Esophagus muscularis mucosa (tissue), 4 donors: ENCODE measurements around the gene MIF. TPM values are rescaled to one million over a fixed set of nuclear protein-coding genes. Genes with fewer than 3 reads are reported as not detected.
A peak's percentile ranks its signal among the peaks of the same experiment; 100 is the strongest.
"Not testable (repeated sequence)": the region's sequence is repeated elsewhere in the genome, so short reads cannot be mapped to it uniquely, and the experiment has no call there.

Experiments
- DNase-seq: peaks from one replicate; pipeline ENCODE4 v3.0.0-alpha.2; 2017; ENCODE audit errors: extremely low spot score
- H3K27ac ChIP-seq, 4 donors: fragments of 200-600 bp; sonication (generic); replicated peaks in 1 of 4; 1 replicate in 3 of 4; 2 replicates in 1 of 4; pipeline ENCODE4 v1.5.1; 2016 to 2019; ENCODE audit warnings: mild to moderate bottlenecking in 1 of 4
- H3K27me3 ChIP-seq, 4 donors: fragments of 200-600 bp; sonication (generic); one replicate each; pipeline versions ENCODE4 v1.5.1 to v1.6.0; 2016 to 2019
- H3K36me3 ChIP-seq, 4 donors: fragments of 200-600 bp; sonication (generic); one replicate each; pipeline ENCODE4 v1.5.1; 2016 to 2019
- H3K4me1 ChIP-seq, 4 donors: fragments of 200-600 bp; sonication (generic); one replicate each; pipeline ENCODE4 v1.5.1; 2016 to 2019
- H3K4me3 ChIP-seq, 4 donors: fragments of 200-600 bp; sonication (generic); 1 replicate in 2 of 4; 2 replicates in 2 of 4; pipeline ENCODE4 v1.5.1; 2016 to 2019; ENCODE audit warnings: mild to moderate bottlenecking in 4 of 4, moderate library complexity in 1 of 4
- H3K9me3 ChIP-seq, 4 donors: fragments of 200-600 bp; sonication (generic); 1 replicate in 3 of 4; 2 replicates in 1 of 4; pipeline ENCODE4 v1.5.1; 2016 to 2019
- EP300 ChIP-seq: sonication (generic); formaldehyde crosslinking; IDR thresholded peaks from one replicate; pipeline ENCODE4 v1.6.1; 2017; ENCODE audit warnings: antibody characterized with exemption
- POLR2A ChIP-seq: fragments of 450-650 bp; IDR thresholded peaks from one replicate; pipeline ENCODE4 v1.6.1; 2017; ENCODE audit warnings: antibody characterized with exemption, moderate library complexity, mild to moderate bottlenecking, low read depth
- POLR2AphosphoS5 ChIP-seq, 2 donors: sonication (generic); formaldehyde crosslinking; IDR thresholded peaks; one replicate each; pipeline ENCODE4 v1.6.1; 2017; ENCODE audit warnings: antibody characterized with exemption in 2 of 2
- WGBS: methylation state at CpG from one replicate; pipeline ENCODE4 v1.1.5; 2018; 5-methylcytosine and 5-hydroxymethylcytosine counted together
- intact Hi-C: fragments of 100-400 bp; cut with DNase I; formaldehyde crosslinking; loops from one replicate; pipeline ENCODE4 v1.15.1; 2023
- small RNA-seq, 3 donors: library from RNA; depleted of rRNA; stranded (forward); fragments of <200 nt; gene quantifications; one replicate each; pipeline ENCODE3, GENCODE V24; 2016
- total RNA-seq, 4 donors: library from RNA; depleted of rRNA; stranded (reverse); fragments of >200 nt; gene quantifications; one replicate each; pipeline versions ENCODE4 v1.1.0 to v1.2.1, GENCODE V29; 2016
- TF ChIP-seq, protein P1 (sequence below), 3 experiments: fragments of 200-600 bp in 2 of 3; fragments of 450-650 bp in 1 of 3; sonication (generic) in 2 of 3; IDR thresholded peaks; one replicate each; pipeline ENCODE4 v1.5.1; 2017 to 2019; ENCODE audit warnings: antibody characterized with exemption in 3 of 3, mild to moderate bottlenecking in 2 of 3, moderate library complexity in 1 of 3

MIF gene
- total RNA-seq, 4 donors from 2014 or later, result 158 to 372 (median 263) TPM

DNA sequence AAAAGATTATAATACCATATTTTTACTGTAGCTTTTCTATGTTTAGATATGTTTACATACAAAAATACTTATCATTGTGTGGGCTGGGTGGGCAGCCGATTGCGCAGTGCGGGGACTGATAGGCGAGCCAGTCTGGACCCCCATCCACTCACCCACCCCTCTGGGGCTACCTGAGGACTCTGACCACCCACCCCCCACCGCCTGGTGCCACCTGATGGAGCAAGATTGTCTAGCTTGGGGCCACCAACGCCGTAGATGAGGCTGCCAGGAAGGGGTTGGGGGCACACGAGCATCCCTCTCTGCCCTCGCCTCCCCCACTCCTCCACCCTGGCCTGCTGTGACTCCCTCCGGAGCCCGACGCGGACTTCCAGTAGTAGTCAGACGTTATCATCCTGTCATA is 32.4 kb downstream of the MIF start:
- Histone ChIP-seq H3K9me3 (peaks cover 0 to 12% (median 0%) of the 10 kb centered on the region in 4 donors), H3K36me3 (peaks cover 16 to 59% (median 30%) of the 10 kb centered on the region in 4 donors), H3K27ac (no peak overlapping the region), H3K27me3 (no peaks in the 10 kb centered on the region), H3K4me1 (no peaks in the 10 kb centered on the region), H3K4me3 (no peak overlapping the region)
- TF ChIP-seq EP300 (no peak), POLR2AphosphoS5 (IDR thresholded peaks at IDR 0.05) (no peak)
- TF ChIP-seq, protein P1, sequence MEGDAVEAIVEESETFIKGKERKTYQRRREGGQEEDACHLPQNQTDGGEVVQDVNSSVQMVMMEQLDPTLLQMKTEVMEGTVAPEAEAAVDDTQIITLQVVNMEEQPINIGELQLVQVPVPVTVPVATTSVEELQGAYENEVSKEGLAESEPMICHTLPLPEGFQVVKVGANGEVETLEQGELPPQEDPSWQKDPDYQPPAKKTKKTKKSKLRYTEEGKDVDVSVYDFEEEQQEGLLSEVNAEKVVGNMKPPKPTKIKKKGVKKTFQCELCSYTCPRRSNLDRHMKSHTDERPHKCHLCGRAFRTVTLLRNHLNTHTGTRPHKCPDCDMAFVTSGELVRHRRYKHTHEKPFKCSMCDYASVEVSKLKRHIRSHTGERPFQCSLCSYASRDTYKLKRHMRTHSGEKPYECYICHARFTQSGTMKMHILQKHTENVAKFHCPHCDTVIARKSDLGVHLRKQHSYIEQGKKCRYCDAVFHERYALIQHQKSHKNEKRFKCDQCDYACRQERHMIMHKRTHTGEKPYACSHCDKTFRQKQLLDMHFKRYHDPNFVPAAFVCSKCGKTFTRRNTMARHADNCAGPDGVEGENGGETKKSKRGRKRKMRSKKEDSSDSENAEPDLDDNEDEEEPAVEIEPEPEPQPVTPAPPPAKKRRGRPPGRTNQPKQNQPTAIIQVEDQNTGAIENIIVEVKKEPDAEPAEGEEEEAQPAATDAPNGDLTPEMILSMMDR (IDR thresholded peaks at IDR 0.05), result no peak
- no peak for DNase-seq
- intact Hi-C loops, result loop anchor here (5.0 kb wide), 1 partner anchor 46 kb away; the partner anchor contains the start of gene DDT
- 79% methylated on average over 13 of the region's 14 CpGs for WGBS

DNA sequence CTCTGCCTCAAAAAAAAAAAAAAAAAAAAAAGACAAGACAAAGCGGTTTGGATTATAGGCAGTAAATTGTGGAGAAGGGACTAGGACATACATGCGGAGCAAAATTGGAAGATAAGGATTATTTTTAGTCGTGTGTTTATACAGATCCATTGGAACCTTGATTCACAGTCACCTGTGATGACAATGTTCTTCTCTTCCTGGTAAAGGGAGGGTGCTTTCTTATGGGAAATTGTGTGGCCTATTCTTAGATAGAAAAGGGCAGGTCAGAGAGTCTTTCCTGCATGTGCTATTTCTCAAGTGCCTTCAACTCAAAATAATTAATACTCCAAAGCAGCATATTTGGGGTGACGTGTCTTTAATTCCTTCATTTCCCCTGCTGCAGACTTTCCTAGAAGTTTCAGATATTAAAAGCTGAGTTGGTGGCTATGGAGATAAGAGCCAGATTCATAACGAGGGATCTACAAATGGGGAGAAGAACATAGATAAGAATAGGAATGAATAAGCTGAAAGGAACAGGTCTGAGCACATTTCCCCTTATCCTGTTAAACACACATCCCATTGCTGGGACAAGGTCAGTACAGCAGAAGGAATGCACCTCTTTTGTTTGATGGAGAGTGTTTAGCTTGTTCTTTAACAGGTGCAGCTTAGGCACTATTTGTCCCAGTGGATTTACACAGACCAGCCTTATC is 44.3 kb downstream of the MIF start:
- DNase-seq, result peak; percentile 5
- H3K27ac ChIP-seq, result no peak overlapping the region
- 80% methylated on average over 5 of the region's 5 CpGs for WGBS
- no peaks in the 10 kb centered on the region for H3K27me3 ChIP-seq
- H3K36me3 ChIP-seq, result no peaks in the 10 kb centered on the region
- no peaks in the 10 kb centered on the region for H3K4me1 ChIP-seq
- no peaks in the 10 kb centered on the region for H3K9me3 ChIP-seq
- intact Hi-C loops, result no loop called here
- H3K4me3 ChIP-seq, result no peak overlapping the region
- TF ChIP-seq POLR2A (no peak), EP300 (no peak), POLR2AphosphoS5 (IDR thresholded peaks at IDR 0.05) (no peak)
- TF ChIP-seq, protein P1 (IDR thresholded peaks at IDR 0.05), result no peak

DNA sequence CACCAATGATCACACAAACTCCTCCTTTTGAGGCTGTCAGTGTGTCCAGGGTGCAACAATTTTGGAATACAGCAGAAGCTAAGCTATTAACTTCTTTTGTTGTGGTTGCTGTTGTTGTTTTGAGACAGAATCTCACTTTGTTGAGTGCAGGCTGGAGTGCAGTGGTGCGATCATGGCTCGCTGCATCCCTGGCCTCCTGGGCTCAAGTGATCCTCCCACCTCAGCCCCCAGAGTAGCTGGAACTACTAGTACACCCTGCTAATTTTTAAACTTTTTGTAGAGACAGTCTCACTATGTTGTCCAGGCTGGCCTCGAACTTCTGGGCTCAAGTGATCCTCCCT is 44.8 kb downstream of the MIF start:
- no peaks in the 10 kb centered on the region for H3K9me3 ChIP-seq
- no peaks in the 10 kb centered on the region for H3K36me3 ChIP-seq
- intact Hi-C loops, result no loop called here
- no peak overlapping the region for H3K4me3 ChIP-seq
- H3K27ac ChIP-seq, result no peak overlapping the region
- no peaks in the 10 kb centered on the region for H3K4me1 ChIP-seq
- no peak for DNase-seq
- 80% methylated on average over 3 of the region's 3 CpGs for WGBS
- TF ChIP-seq, protein P1 (IDR thresholded peaks at IDR 0.05), result no peak
- TF ChIP-seq EP300 (no peak), POLR2A (no peak), POLR2AphosphoS5 (IDR thresholded peaks at IDR 0.05) (no peak)
- H3K27me3 ChIP-seq, result no peaks in the 10 kb centered on the region

DNA sequence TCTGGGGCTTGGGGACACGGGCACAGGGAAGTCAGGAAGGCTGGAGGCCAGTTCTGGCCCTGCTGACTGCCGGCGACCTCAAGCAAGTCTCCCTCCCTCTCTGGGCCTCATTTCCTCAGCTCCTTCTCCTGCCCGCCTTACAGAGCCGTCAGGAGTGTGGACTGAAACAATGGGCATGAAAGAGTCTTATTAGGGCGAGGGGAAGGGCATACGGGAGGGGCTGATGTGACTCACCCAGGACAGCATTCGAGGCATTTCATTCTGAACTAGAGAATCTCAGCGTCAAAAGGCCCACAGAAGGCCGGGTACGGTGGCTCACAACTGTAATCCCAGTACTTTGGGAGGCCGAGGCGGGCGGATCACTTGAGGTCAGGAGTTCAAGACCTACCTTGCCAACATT is 46.0 kb downstream of the MIF start:
- H3K9me3 ChIP-seq, H3K27me3 ChIP-seq, H3K27ac ChIP-seq, H3K4me1 ChIP-seq, DNase-seq, H3K4me3 ChIP-seq, intact Hi-C loops, H3K36me3 ChIP-seq: not testable (repeated sequence)
- WGBS, result no CpG with 5 or more reads among the region's 14 CpGs

Small RNA genes lying within 50 kb of the gene (small RNA-seq; reads per million reads assigned to genes)
- gene RN7SL268P, result 0 reads per million in 3 donors

Other genes starting within 250 kb of the MIF start
- under 1 TPM in 2 of 4 donors, not detected in 2; 0.11 to 0.50 TPM for gene RGL4, start 203.4 kb upstream of the MIF start, total RNA-seq
- gene ZNF70, start 143.3 kb upstream of the MIF start, total RNA-seq, result 1 to 10 TPM; 3.1 to 6.5 (median 5.4) TPM
- gene VPREB3, start 140.0 kb upstream of the MIF start, total RNA-seq, result not detected
- under 1 TPM in 1 of 4 donors, not detected in 3; 0.58 TPM for gene C22orf15, start 131.4 kb upstream of the MIF start, total RNA-seq
- 10 to 100 TPM; 22.9 to 97.7 (median 44.6) TPM for gene CHCHD10, start 126.4 kb upstream of the MIF start, total RNA-seq
- gene MMP11, start 121.5 kb upstream of the MIF start, total RNA-seq, result 1 to 10 TPM; 2.8 to 6.5 (median 5.4) TPM
- 10 to 100 TPM; 28.8 to 55.6 (median 34.9) TPM for gene SMARCB1, start 107.4 kb upstream of the MIF start, total RNA-seq
- gene DERL3, start 55.4 kb upstream of the MIF start, total RNA-seq, result not detected
- 10 to 100 TPM; 11.6 to 17.4 (median 15.3) TPM for gene SLC2A11, start 36.5 kb upstream of the MIF start, total RNA-seq
- 1 to 10 TPM in 3 of 4 donors, not detected in 1; 3.4 to 9.9 (median 7.5) TPM for gene GSTT2B, start 66.8 kb downstream of the MIF start, total RNA-seq
- 1 to 10 TPM in 2 of 4 donors, under 1 TPM in 1, not detected in 1; 0.91 to 3.2 (median 2.2) TPM for gene DDTL, start 72.5 kb downstream of the MIF start, total RNA-seq
- 100 to 1,000 TPM; 107 to 184 (median 153) TPM for gene DDT, start 80.1 kb downstream of the MIF start, total RNA-seq
- 1 to 10 TPM in 2 of 4 donors, not detected in 2; 1.1 to 1.5 TPM for gene GSTT2, start 85.8 kb downstream of the MIF start, total RNA-seq
- not detected for gene GSTT4, start 111.1 kb downstream of the MIF start, total RNA-seq
- gene CABIN1, start 116.9 kb downstream of the MIF start, total RNA-seq, result 10 to 100 TPM; 30.0 to 78.5 (median 49.2) TPM